GM23338 (cell line): ENCODE data around the gene ZNF516. TPM values are rescaled to one million over a fixed set of nuclear protein-coding genes. Genes with fewer than 3 reads are reported as not detected.

ENCODE experiments used
- ATAC-seq: fragments of 200-7000 bp; cut with Tn5 transposase; 3 replicates; pipeline ENCODE4 v1.9.1; 2020
- DNase-seq: peaks from one replicate; pipeline ENCODE4 v3.0.0-alpha.2; 2015; ENCODE audit warnings: low spot score
- H2AFZ ChIP-seq: fragments of 200-600 bp; sonication (generic); 2 replicates; pipeline ENCODE4 v1.8.0; 2016; ENCODE audit warnings: antibody characterized with exemption, mild to moderate bottlenecking, moderate library complexity
- H3F3A ChIP-seq: fragments of 200-600 bp; sonication (generic); replicated peaks from 2 replicates; pipeline ENCODE4 v1.8.0; 2017; ENCODE audit warnings: antibody characterized with exemption, mixed run types, low read depth
- H3K27ac ChIP-seq: fragments of 200-600 bp; sonication (generic); 2 replicates; pipeline ENCODE4 v1.6.1; 2016; ENCODE audit warnings: low read depth
- H3K27me3 ChIP-seq: fragments of 200-600 bp; sonication (generic); 2 replicates; pipeline ENCODE4 v1.8.0; 2016; ENCODE audit warnings: mild to moderate bottlenecking, mixed run types, moderate library complexity; ENCODE audit not compliant: insufficient read depth
- H3K36me3 ChIP-seq: fragments of 200-600 bp; sonication (generic); 2 replicates; pipeline ENCODE4 v1.8.0; 2016; ENCODE audit warnings: mild to moderate bottlenecking; ENCODE audit not compliant: insufficient read depth
- H3K4me1 ChIP-seq: fragments of 200-600 bp; sonication (generic); 2 replicates; pipeline ENCODE4 v1.8.0; 2016; ENCODE audit warnings: mild to moderate bottlenecking, moderate library complexity; ENCODE audit not compliant: insufficient read depth
- H3K4me2 ChIP-seq: fragments of 200-600 bp; sonication (generic); 2 replicates; pipeline ENCODE4 v1.7.1; 2017; ENCODE audit warnings: mixed run types
- H3K4me3 ChIP-seq: fragments of 200-600 bp; sonication (generic); 2 replicates; pipeline ENCODE4 v1.6.1; 2016; ENCODE audit warnings: mixed run types
- H3K79me2 ChIP-seq: fragments of 200-600 bp; sonication (generic); replicated peaks from 2 replicates; pipeline ENCODE4 v1.8.0; 2017; ENCODE audit warnings: mild to moderate bottlenecking; ENCODE audit not compliant: insufficient read depth
- H3K9me2 ChIP-seq: fragments of 200-600 bp; sonication (generic); 2 replicates; pipeline ENCODE4 v1.8.0; 2017; ENCODE audit not compliant: insufficient read depth
- H4K20me1 ChIP-seq: fragments of 200-600 bp; sonication (generic); replicated peaks from 2 replicates; pipeline ENCODE4 v1.8.0; 2017; ENCODE audit warnings: mild to moderate bottlenecking; ENCODE audit not compliant: insufficient read depth
- H3K27ac Mint-ChIP-seq: 2 replicates; pipeline ENCODE4 v1.8.0; 2020; ENCODE audit warnings: inconsistent platforms, mild to moderate bottlenecking, moderate library complexity, mixed read lengths
- H3K27me3 Mint-ChIP-seq: 3 replicates; pipeline ENCODE4 v1.8.0; 2022; ENCODE audit warnings: low read depth, mild to moderate bottlenecking, moderate library complexity, mixed read lengths, inconsistent platforms; ENCODE audit not compliant: insufficient read depth, poor library complexity
- H3K36me3 Mint-ChIP-seq: 3 replicates; pipeline ENCODE4 v1.8.0; 2021; ENCODE audit warnings: low read depth, mild to moderate bottlenecking, inconsistent platforms, moderate library complexity, mixed read lengths
- H3K4me1 Mint-ChIP-seq: 3 replicates; pipeline ENCODE4 v1.8.0; 2020; ENCODE audit warnings: mild to moderate bottlenecking, inconsistent platforms, mixed read lengths
- H3K4me3 Mint-ChIP-seq: 3 replicates; pipeline ENCODE4 v1.8.0; 2021; ENCODE audit warnings: moderate library complexity, mild to moderate bottlenecking, inconsistent platforms, mixed read lengths
- H3K9me3 Mint-ChIP-seq: 3 replicates; pipeline ENCODE4 v1.8.0; 2020; ENCODE audit warnings: moderate library complexity, mild to moderate bottlenecking, inconsistent platforms, mixed read lengths
- CREB1 ChIP-seq: fragments of 250-450 bp; sonication (Bioruptor Pico); IDR thresholded peaks from 2 replicates; pipeline ENCODE4 v1.5.0; 2020; ENCODE audit warnings: low read depth, mild to moderate bottlenecking, moderate library complexity
- CTCF ChIP-seq, 2 experiments: fragments of 200-600 bp in 1 of 2; sonication (generic) in 1 of 2; conservative IDR thresholded peaks; 2 replicates each; pipeline versions ENCODE4 v1.5.1 to v1.6.1; 2016 to 2017; ENCODE audit warnings: antibody characterized with exemption in 2 of 2, low read depth in 2 of 2, mild to moderate bottlenecking in 2 of 2, moderate library complexity in 1 of 2
- JUNB ChIP-seq: IDR thresholded peaks from one replicate; pipeline ENCODE4 v1.6.1; 2016; ENCODE audit warnings: antibody characterized with exemption; ENCODE audit not compliant: unreplicated experiment
- NANOG ChIP-seq: IDR thresholded peaks from 2 replicates; pipeline ENCODE4 v1.6.1; 2016; ENCODE audit warnings: antibody characterized with exemption, borderline replicate concordance
- POLR2AphosphoS5 ChIP-seq: IDR thresholded peaks from 2 replicates; pipeline ENCODE4 v1.6.1; 2016; ENCODE audit warnings: antibody characterized with exemption, low read depth
- REST ChIP-seq: IDR thresholded peaks from one replicate; pipeline ENCODE4 v1.6.1; 2018; ENCODE audit warnings: antibody characterized with exemption; ENCODE audit not compliant: unreplicated experiment
- STAT1 ChIP-seq: IDR thresholded peaks from one replicate; pipeline ENCODE4 v1.6.1; 2016; ENCODE audit warnings: antibody characterized with exemption; ENCODE audit not compliant: unreplicated experiment
- ZNF114 ChIP-seq: fragments of 250-450 bp; sonication (Bioruptor Pico); IDR thresholded peaks from 2 replicates; pipeline ENCODE4 v1.5.0; 2020; ENCODE audit warnings: mild to moderate bottlenecking, moderate library complexity
- ZNF331 ChIP-seq: fragments of 250-450 bp; sonication (Bioruptor Pico); IDR thresholded peaks from 2 replicates; pipeline ENCODE4 v1.5.0; 2020; ENCODE audit warnings: low read depth, mild to moderate bottlenecking, moderate library complexity
- ZNF462 ChIP-seq: fragments of 250-450 bp; sonication (Bioruptor Pico); IDR thresholded peaks from 2 replicates; pipeline ENCODE4 v1.5.0; 2020; ENCODE audit warnings: mild to moderate bottlenecking, moderate library complexity
- polyA plus RNA-seq: library from polyadenylated mRNA; unstranded; fragments of >200 nt; fragmentation: Nextera tagmentation; extraction: Ambion mirVana; gene quantifications from 2 replicates; pipeline ENCODE4 v1.2.1, GENCODE V29; 2016
- total RNA-seq: library from RNA; depleted of rRNA; stranded (reverse); fragments of >200 nt; shearing (Covaris generic); gene quantifications from 2 replicates; pipeline ENCODE4 v1.2.3, GENCODE V29; 2014

The ZNF516 gene
- total and polyA plus RNA-seq, 2 experiments from 2014 or later = 11.9 to 24.2 TPM

- H3K9me2 ChIP-seq = peaks cover 4% of the 10 kb centered on the region; the same call in 1 of the 2 replicates
- H3K27me3 ChIP-seq = no peaks in the 10 kb centered on the region
- H2AFZ ChIP-seq = no peak overlapping the region
- no peak overlapping the region for H3K27ac ChIP-seq
- H3K36me3 ChIP-seq = no peaks in the 10 kb centered on the region
- ATAC-seq (no peak), DNase-seq (no peak)
- Mint-ChIP-seq H3K9me3 (peaks cover 10% of the 10 kb centered on the region), H3K4me3 (no peak overlapping the region), H3K36me3 (peaks cover 7% of the 10 kb centered on the region; the same call in 2 of the 3 replicates), H3K27me3 (no peaks in the 10 kb centered on the region), H3K27ac (no peak overlapping the region), H3K4me1 (no peaks in the 10 kb centered on the region)
- no peaks in the 10 kb centered on the region for H4K20me1 ChIP-seq
- TF ChIP-seq NANOG = no peak
- H3K4me1 ChIP-seq = no peaks in the 10 kb centered on the region
- no peaks in the 10 kb centered on the region for H3F3A ChIP-seq
- H3K4me2 ChIP-seq = no peak overlapping the region
- no peak overlapping the region for H3K4me3 ChIP-seq
- H3K79me2 ChIP-seq = no peaks in the 10 kb centered on the region
Measured at GRCh38 chr18:76338088-76338487, 157.0 kb downstream of the ZNF516 start.

GRCh38 chr18:76335859-76336640 is 159.0 kb downstream of the ZNF516 start:
- Histone ChIP-seq H3K36me3 (no peaks in the 10 kb centered on the region), H3K4me1 (no peaks in the 10 kb centered on the region), H3K4me2 (no peak overlapping the region), H3K79me2 (no peaks in the 10 kb centered on the region), H4K20me1 (no peaks in the 10 kb centered on the region), H3K4me3 (no peak overlapping the region), H3K27ac (no peak overlapping the region), H3F3A (no peaks in the 10 kb centered on the region), H2AFZ (no peak overlapping the region), H3K27me3 (no peaks in the 10 kb centered on the region), H3K9me2 (peaks cover 4% of the 10 kb centered on the region; the same call in 1 of the 2 replicates)
- Mint-ChIP-seq H3K27ac (no peak overlapping the region), H3K36me3 (peaks cover 7% of the 10 kb centered on the region; the same call in 2 of the 3 replicates), H3K4me3 (no peak overlapping the region), H3K9me3 (peaks cover 18% of the 10 kb centered on the region), H3K4me1 (no peaks in the 10 kb centered on the region), H3K27me3 (no peaks in the 10 kb centered on the region)
- DNase-seq = no peak
- no peak for ATAC-seq
- TF ChIP-seq POLR2AphosphoS5 (no peak), REST (no peak), ZNF462 (CRISPR knock-in tag) (no peak), STAT1 (no peak), ZNF331 (CRISPR knock-in tag) (no peak), CREB1 (no peak), NANOG (no peak), ZNF114 (CRISPR knock-in tag) (no peak), JUNB (no peak), CTCF (conservative IDR thresholded peaks at IDR 0.05; ENCODE audit: low read depth in 2 of 2) (no peak)
